Heart left ventricle (tissue), 16 donors: ENCODE data around the gene KCNQ1OT1. TPM values are rescaled to one million over a fixed set of nuclear protein-coding genes. Genes with fewer than 3 reads are reported as not detected.

Experiments used
- ATAC-seq, 4 donors: fragments of 200-7000 bp; cut with Tn5 transposase; one replicate each; pipeline ENCODE4 v1.9.1; 2020 to 2022; ENCODE audit warnings: moderate library complexity in 4 of 4, mild to moderate bottlenecking in 3 of 4, moderate number of reproducible peaks in 1 of 4
- DNase-seq, 5 donors: peaks; one replicate each; pipeline ENCODE4 v3.0.0-alpha.2; 2020
- H3K27ac ChIP-seq, 12 donors: fragments of 200-600 bp; sonication (generic) in 4 of 12; one replicate each; pipeline versions ENCODE4 v1.5.0 to v1.8.0; 2016 to 2022; ENCODE audit warnings: mild to moderate bottlenecking in 2 of 12
- H3K27me3 ChIP-seq, 9 donors: fragments of 200-600 bp; sonication (generic) in 2 of 9; one replicate each; pipeline versions ENCODE4 v1.5.1 to v1.8.0; 2016 to 2022; ENCODE audit warnings: mild to moderate bottlenecking in 3 of 9
- H3K36me3 ChIP-seq, 9 donors: fragments of 200-600 bp; sonication (generic) in 2 of 9; one replicate each; pipeline versions ENCODE4 v1.5.0 to v1.8.0; 2018 to 2022; ENCODE audit warnings: mild to moderate bottlenecking in 2 of 9
- H3K4me1 ChIP-seq, 12 donors: fragments of 200-600 bp; sonication (generic) in 4 of 12; one replicate each; pipeline versions ENCODE4 v1.5.0 to v1.8.0; 2016 to 2022; ENCODE audit warnings: mild to moderate bottlenecking in 3 of 12
- H3K4me3 ChIP-seq, 12 donors: fragments of 200-600 bp; sonication (generic) in 4 of 12; one replicate each; pipeline versions ENCODE4 v1.5.0 to v1.8.0; 2017 to 2022; ENCODE audit warnings: mild to moderate bottlenecking in 9 of 12, moderate library complexity in 4 of 12
- H3K9me3 ChIP-seq, 12 donors: fragments of 200-600 bp; sonication (generic) in 4 of 12; one replicate each; pipeline versions ENCODE4 v1.5.0 to v1.8.0; 2016 to 2022; ENCODE audit warnings: mild to moderate bottlenecking in 1 of 12
- CTCF ChIP-seq, 12 donors: fragments of 200-600 bp; sonication (generic) in 4 of 12; IDR thresholded peaks; one replicate each; pipeline versions ENCODE4 v1.5.0 to v1.8.0; 2018 to 2022; ENCODE audit warnings: antibody characterized with exemption in 12 of 12, mild to moderate bottlenecking in 5 of 12
- POLR2A ChIP-seq, 2 donors: fragments of 450-650 bp; IDR thresholded peaks; one replicate each; pipeline ENCODE4 v1.6.1; 2017; ENCODE audit warnings: antibody characterized with exemption in 2 of 2, mild to moderate bottlenecking in 2 of 2, moderate library complexity in 2 of 2
- WGBS, 4 donors: extraction: QIAGEN DNeasy Blood & Tissue Kit in 2 of 4; methylation state at CpG; one replicate each; pipeline versions ENCODE4 v1.1.5 to v1.1.7; 2013 to 2018; 5-methylcytosine and 5-hydroxymethylcytosine counted together
- intact Hi-C, 10 donors: fragments of 100-400 bp; cut with DNase I; formaldehyde crosslinking; loops; one replicate each; pipeline versions ENCODE4 v1.11.1 to v1.14.2; 2022
- polyA plus RNA-seq, 2 donors: library from polyadenylated mRNA; stranded (reverse); fragments of 200-250 nt; gene quantifications; one replicate each; pipeline ENCODE4 v1.2.3, GENCODE V29; 2013
- total RNA-seq, 9 donors: library from RNA; depleted of rRNA in 2 of 9; stranded (reverse); fragments of >200 nt in 2 of 9; fragmentation: NEBNext Ultra II Directional in 3 of 9; extraction: Animal tissue kit (Norgen Biotek cat#: 25700) in 3 of 9; gene quantifications; one replicate each; pipeline versions ENCODE4 v1.1.0 to v1.2.4, GENCODE V29; 2016 to 2023
- donor health status: ischemic (EF 13 %, LVEDD 7.1; RV severe dilation, severe dysfunction).
- donor health status: healthy with polysubstance abuse.
- donor health status: DM: no; HTN: yes; CAD: no.
- donor health status: DM: no; HTN: no; CAD: no.
- donor health status: ischemic (EF 25% LVEDD 6.9; RV normal size, moderate dysfunction).
- donor health status: ischemic (EF 25% LVEDD 5.7; RV mildly dilated, moderate dysfunction).
- donor health status: healthy.
- donor health status: DM: yes; HTN: yes; CAD: no.
- donor health status: ischemic (EF 35%, LVEDD 5.7; RV mildly dilated, moderate dysfunction).
- donor health status: nonischemic (EF 11% LVEDD 7.7; RV severe dilation, severe dysfunction).
- donor health status: DM: yes; HTN: yes; CAD: no.
- donor health status: PGD.
- donor health status: ischemic (EF 29% LVEDD 5.4; RV normal size, mild dysfunction).
- donor health status: nonischemic (EF 23%, LVEDD 6.1; RV moderate dilation, normal function).

The KCNQ1OT1 gene
- total and polyA plus RNA-seq, 11 donors = 0.14 to 0.93 (median 0.40) TPM

- peak in 4 of 5 donors; percentile 40 to 62 (median 45) for DNase-seq
- Histone ChIP-seq H3K36me3 (peaks cover 0 to 12% (median 1%) of the 10 kb centered on the region in 9 donors), H3K4me1 (peaks cover 0 to 53% (median 24%) of the 10 kb centered on the region in 12 donors), H3K4me3 (no peak overlapping the region), H3K27ac (peak overlapping the region in 2 of 12 donors; percentile 3 to 6), H3K9me3 (no peaks in the 10 kb centered on the region), H3K27me3 (no peaks in the 10 kb centered on the region)
- ATAC-seq = peak in 2 of 4 donors; percentile 5 to 69
- intact Hi-C loops = loop anchor here in 1 of 10 donors (10.0 kb wide), 1 partner anchor 197 kb away; the partner anchor contains the start of gene CDKN1C
- TF ChIP-seq CTCF (IDR thresholded peaks at IDR 0.05) (no peak), POLR2A (IDR thresholded peaks at IDR 0.05) (no peak)
- WGBS, 4 donors = 30 to 71% (median 56%) methylated on average over 2 to 7 of the region's 7 CpGs
Measured at GRCh38 chr11:2687782-2688191, 12.0 kb downstream of the KCNQ1OT1 start.

GRCh38 chr11:2687223-2687530 lies 12.6 kb downstream of the KCNQ1OT1 start:
- no peaks in the 10 kb centered on the region for H3K27me3 ChIP-seq
- intact Hi-C loops = loop anchor here in 1 of 10 donors (10.0 kb wide), 1 partner anchor 198 kb away; the partner anchor contains the start of gene CDKN1C
- H3K9me3 ChIP-seq = no peaks in the 10 kb centered on the region
- no peak for TF ChIP-seq POLR2A (IDR thresholded peaks at IDR 0.05)
- no peak for TF ChIP-seq CTCF (IDR thresholded peaks at IDR 0.05)
- H3K4me3 ChIP-seq = no peak overlapping the region
- WGBS, 4 donors = 84 to 100% (median 98%) methylated on average over 1 of the region's 1 CpG
- peaks cover 0 to 12% (median 4%) of the 10 kb centered on the region in 9 donors for H3K36me3 ChIP-seq
- no peak for DNase-seq
- peaks cover 0 to 46% (median 23%) of the 10 kb centered on the region in 12 donors for H3K4me1 ChIP-seq
- ATAC-seq = no peak
- peak overlapping the region in 1 of 12 donors; percentile 3 for H3K27ac ChIP-seq

- DNase-seq = no peak
- H3K27ac ChIP-seq = no peak overlapping the region
- intact Hi-C loops = loop anchor here in 1 of 10 donors (10.0 kb wide), 1 partner anchor 198 kb away; the partner anchor contains the start of gene CDKN1C
- no peak for TF ChIP-seq POLR2A (IDR thresholded peaks at IDR 0.05)
- TF ChIP-seq CTCF (IDR thresholded peaks at IDR 0.05) = no peak
- H3K9me3 ChIP-seq = no peaks in the 10 kb centered on the region
- ATAC-seq = no peak
- no peak overlapping the region for H3K4me3 ChIP-seq
- H3K27me3 ChIP-seq = no peaks in the 10 kb centered on the region
- peaks cover 0 to 12% (median 4%) of the 10 kb centered on the region in 9 donors for H3K36me3 ChIP-seq
- peaks cover 0 to 46% (median 23%) of the 10 kb centered on the region in 12 donors for H3K4me1 ChIP-seq
- 93 to 96% (median 94%) methylated on average over 7 of the region's 7 CpGs for WGBS, 4 donors
Measured at GRCh38 chr11:2686360-2687222, 13.2 kb downstream of the KCNQ1OT1 start.
